ENCODE data around the gene ZNF587. TPM values are rescaled to one million over a fixed set of nuclear protein-coding genes. Genes with fewer than 3 reads are reported as not detected.

The ZNF587 gene
- total RNA-seq, 1 donor from 2014 or later: 36.8 TPM

DNA sequence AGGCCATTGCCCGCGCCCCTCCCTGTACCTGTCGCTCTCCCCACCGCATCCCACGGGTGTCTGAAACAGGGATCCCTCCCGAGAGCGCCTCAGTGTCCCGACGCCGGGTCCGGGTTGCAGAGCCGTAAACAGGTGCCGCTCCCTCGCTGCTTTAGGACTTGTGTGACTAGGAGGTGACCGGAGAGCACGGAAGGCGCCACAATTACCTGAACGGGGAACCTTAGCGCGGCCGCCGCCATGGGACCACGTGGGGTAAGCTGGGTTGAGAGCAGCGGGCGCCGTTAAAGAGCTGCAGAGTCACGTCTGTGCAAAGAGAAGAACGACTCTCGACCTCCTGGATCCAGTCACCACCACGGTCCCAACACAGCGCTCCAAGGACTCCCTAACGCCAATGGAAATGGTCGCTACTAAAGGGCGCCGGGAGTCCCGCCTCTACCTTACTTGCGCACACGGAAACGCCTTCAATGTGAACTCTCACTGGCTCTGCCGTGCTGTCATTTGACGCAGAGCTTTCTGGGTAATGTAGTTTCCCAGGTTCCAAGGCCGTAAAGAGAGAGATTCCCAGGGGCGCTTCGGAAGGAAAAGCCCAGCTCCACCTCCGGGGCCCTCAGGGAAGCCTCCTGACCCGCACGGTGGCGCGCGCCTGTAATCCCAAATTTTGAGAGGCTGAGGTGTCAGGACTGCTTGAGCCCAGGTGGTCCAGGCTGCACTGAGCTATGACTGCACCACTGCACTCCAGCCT lies 35.0 kb upstream of the ZNF587 start, which contains the start of gene ZNF552:
TSS of gene ZNF552 (minus strand) at position 409 of the 742 bp plus-strand sequence. CDS start at position 239, 170 bp downstream.
- Mint-ChIP-seq H3K36me3 (ENCODE audit: low read depth, unreplicated experiment) (peaks cover 20% of the 10 kb centered on the region), H3K4me1 (ENCODE audit: unreplicated experiment) (peaks cover 32% of the 10 kb centered on the region), H3K27ac (ENCODE audit: unreplicated experiment) (peak within 1 kb of the TSS; percentile 74), H3K27me3 (ENCODE audit: unreplicated experiment) (peaks cover 13% of the 10 kb centered on the region), H3K4me3 (ENCODE audit: unreplicated experiment) (peak within 1 kb of the TSS; percentile 96), H3K9me3 (ENCODE audit: unreplicated experiment) (no peaks in the 10 kb centered on the region)
- DNase-seq (ENCODE audit: low spot score): peak; percentile 68
- TF ChIP-seq, protein P1, sequence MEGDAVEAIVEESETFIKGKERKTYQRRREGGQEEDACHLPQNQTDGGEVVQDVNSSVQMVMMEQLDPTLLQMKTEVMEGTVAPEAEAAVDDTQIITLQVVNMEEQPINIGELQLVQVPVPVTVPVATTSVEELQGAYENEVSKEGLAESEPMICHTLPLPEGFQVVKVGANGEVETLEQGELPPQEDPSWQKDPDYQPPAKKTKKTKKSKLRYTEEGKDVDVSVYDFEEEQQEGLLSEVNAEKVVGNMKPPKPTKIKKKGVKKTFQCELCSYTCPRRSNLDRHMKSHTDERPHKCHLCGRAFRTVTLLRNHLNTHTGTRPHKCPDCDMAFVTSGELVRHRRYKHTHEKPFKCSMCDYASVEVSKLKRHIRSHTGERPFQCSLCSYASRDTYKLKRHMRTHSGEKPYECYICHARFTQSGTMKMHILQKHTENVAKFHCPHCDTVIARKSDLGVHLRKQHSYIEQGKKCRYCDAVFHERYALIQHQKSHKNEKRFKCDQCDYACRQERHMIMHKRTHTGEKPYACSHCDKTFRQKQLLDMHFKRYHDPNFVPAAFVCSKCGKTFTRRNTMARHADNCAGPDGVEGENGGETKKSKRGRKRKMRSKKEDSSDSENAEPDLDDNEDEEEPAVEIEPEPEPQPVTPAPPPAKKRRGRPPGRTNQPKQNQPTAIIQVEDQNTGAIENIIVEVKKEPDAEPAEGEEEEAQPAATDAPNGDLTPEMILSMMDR (IDR thresholded peaks at IDR 0.05; ENCODE audit: unreplicated experiment): no peak

DNA sequence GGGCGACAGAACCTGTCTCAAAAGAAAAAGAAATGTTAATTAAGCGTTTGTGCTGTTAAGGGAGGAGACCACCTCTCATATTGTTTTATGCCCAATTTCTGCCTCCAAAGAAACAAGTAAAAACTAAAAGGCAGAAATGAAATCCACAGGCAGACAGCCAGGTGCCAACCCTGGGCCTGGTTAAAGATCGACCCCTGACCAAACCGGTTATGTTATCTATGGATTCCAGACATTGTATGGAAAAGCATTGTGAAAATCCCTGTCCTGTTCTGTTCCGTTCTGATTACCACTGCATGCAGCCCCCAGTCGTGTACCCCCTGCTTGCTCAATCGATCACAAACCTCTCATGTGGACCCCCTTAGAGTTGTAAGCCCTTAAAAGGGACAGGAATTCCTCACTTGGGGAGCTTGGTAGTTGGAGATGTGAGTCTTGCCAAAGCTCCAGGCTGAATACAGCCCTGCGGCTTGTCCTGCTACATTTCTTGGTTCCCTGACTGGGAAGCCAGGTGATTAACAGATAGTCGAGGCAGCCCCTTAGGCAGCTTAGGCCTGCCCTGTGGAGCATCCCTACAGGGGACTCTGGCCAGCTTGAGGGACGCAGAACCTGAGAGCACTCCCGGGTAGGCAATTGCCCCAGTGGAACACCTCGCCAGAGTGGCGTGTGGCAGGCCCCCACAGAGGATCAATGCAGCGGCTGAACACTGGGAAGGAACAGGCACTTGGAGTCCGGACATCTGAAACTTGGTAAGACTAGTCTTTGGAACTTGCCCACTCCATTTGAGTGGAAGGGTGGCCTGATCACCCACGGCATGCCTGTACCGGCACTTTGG lies 34.2 kb upstream of the ZNF587 start:
- peak overlapping the region; percentile 96 for H3K4me3 Mint-ChIP-seq (ENCODE audit: unreplicated experiment)
- TF ChIP-seq, protein P1 (IDR thresholded peaks at IDR 0.05; ENCODE audit: unreplicated experiment): no peak
- H3K9me3 Mint-ChIP-seq (ENCODE audit: unreplicated experiment): no peaks in the 10 kb centered on the region
- H3K27me3 Mint-ChIP-seq (ENCODE audit: unreplicated experiment): peaks cover 15% of the 10 kb centered on the region
- peaks cover 25% of the 10 kb centered on the region for H3K36me3 Mint-ChIP-seq (ENCODE audit: low read depth, unreplicated experiment)
- no peak for DNase-seq (ENCODE audit: low spot score)
- peaks cover 37% of the 10 kb centered on the region for H3K4me1 Mint-ChIP-seq (ENCODE audit: unreplicated experiment)
- peak overlapping the region; percentile 67 for H3K27ac Mint-ChIP-seq (ENCODE audit: unreplicated experiment)

DNA sequence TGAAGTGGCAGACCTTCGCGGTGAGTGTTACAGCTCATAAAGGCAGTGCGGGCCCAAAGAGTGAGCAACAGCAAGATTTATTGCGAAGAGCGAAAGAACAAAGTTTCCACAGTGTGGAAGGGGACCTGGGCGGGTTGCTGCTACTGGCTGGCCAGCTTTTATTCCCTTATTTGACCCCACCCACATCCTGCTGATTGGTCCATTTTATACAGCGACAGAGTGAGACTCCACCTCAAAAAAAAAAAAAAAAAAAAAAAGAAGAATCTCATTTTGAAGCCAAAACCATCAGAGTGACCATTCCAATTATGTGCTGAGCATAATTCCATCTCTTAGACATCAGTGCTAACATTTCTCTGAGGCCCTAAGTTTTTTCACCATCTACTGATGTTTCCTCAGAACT lies 33.0 kb upstream of the ZNF587 start:
- peaks cover 26% of the 10 kb centered on the region for H3K36me3 Mint-ChIP-seq (ENCODE audit: low read depth, unreplicated experiment)
- peaks cover 14% of the 10 kb centered on the region for H3K27me3 Mint-ChIP-seq (ENCODE audit: unreplicated experiment)
- peak overlapping the region; percentile 38 for H3K4me3 Mint-ChIP-seq (ENCODE audit: unreplicated experiment)
- no peak for DNase-seq (ENCODE audit: low spot score)
- peak overlapping the region; percentile 78 for H3K27ac Mint-ChIP-seq (ENCODE audit: unreplicated experiment)
- TF ChIP-seq, protein P1 (IDR thresholded peaks at IDR 0.05; ENCODE audit: unreplicated experiment): no peak
- H3K4me1 Mint-ChIP-seq (ENCODE audit: unreplicated experiment): peaks cover 37% of the 10 kb centered on the region
- no peaks in the 10 kb centered on the region for H3K9me3 Mint-ChIP-seq (ENCODE audit: unreplicated experiment)

DNA sequence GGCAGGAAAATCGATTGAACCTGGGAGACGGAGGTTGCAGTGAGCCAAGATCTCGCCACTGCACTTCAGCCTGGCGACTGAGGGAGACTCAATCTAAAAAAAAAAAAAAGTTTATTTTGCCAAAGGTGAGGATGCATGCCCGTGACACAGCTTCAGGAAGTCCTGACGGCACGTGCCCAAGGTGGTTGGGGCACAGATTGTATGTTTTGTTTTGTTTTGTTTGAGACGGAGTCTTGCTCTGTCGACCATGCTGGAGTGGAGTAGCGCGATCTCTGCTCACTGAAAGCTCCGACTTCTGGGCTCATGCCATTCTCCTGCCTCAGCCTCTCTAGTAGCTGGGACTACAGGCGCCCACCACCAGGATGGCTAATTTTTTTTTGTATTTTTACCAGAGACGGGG lies 31.7 kb upstream of the ZNF587 start:
- Mint-ChIP-seq H3K9me3 (ENCODE audit: unreplicated experiment) (no peaks in the 10 kb centered on the region), H3K36me3 (ENCODE audit: low read depth, unreplicated experiment) (peaks cover 21% of the 10 kb centered on the region), H3K27ac (ENCODE audit: unreplicated experiment) (no peak overlapping the region), H3K4me3 (ENCODE audit: unreplicated experiment) (no peak overlapping the region), H3K27me3 (ENCODE audit: unreplicated experiment) (peaks cover 14% of the 10 kb centered on the region), H3K4me1 (ENCODE audit: unreplicated experiment) (peaks cover 33% of the 10 kb centered on the region)
- DNase-seq (ENCODE audit: low spot score): no peak
- TF ChIP-seq, protein P1 (IDR thresholded peaks at IDR 0.05; ENCODE audit: unreplicated experiment): no peak
